HG03135 (cell line): Measurements from ENCODE around the gene TMEM201.
"Not testable (repeated sequence)": the region's sequence is repeated elsewhere in the genome, so short reads cannot be mapped to it uniquely, and the experiment has no call there.

Experiments
- ATAC-seq: cut with Tn5 transposase; IDR thresholded peaks from one replicate; pipeline ENCODE4 v1.9.1; 2021; ENCODE audit warnings: mild to moderate bottlenecking, moderate library complexity; ENCODE audit not compliant: unreplicated experiment

The TMEM201 gene

GRCh38 chr1:9615316-9616063, 26.8 kb downstream of the TMEM201 start:
- no peak for ATAC-seq

GRCh38 chr1:9618909-9619679, 30.4 kb downstream of the TMEM201 start:
- no peak for ATAC-seq

- ATAC-seq, result no peak
Measured at GRCh38 chr1:9621032-9621431, 32.3 kb downstream of the TMEM201 start.

- no peak for ATAC-seq
Measured at GRCh38 chr1:9624081-9624480, 35.4 kb downstream of the TMEM201 start.

- not testable (repeated sequence) for ATAC-seq
Measured at GRCh38 chr1:9625030-9625429, 36.3 kb downstream of the TMEM201 start.

GRCh38 chr1:9626201-9626608, 37.5 kb downstream of the TMEM201 start:
- peak; percentile 47 for ATAC-seq

GRCh38 chr1:9628541-9629444, 40.1 kb downstream of the TMEM201 start:
- ATAC-seq, result no peak

GRCh38 chr1:9629445-9630201, 40.9 kb downstream of the TMEM201 start:
- no peak for ATAC-seq

- no peak for ATAC-seq
Measured at GRCh38 chr1:9630331-9631111, 41.8 kb downstream of the TMEM201 start.

- ATAC-seq, result no peak
Measured at GRCh38 chr1:9631613-9632012, 42.9 kb downstream of the TMEM201 start.

GRCh38 chr1:9633493-9633892, 44.8 kb downstream of the TMEM201 start:
- ATAC-seq, result no peak

GRCh38 chr1:9634582-9634981, 45.9 kb downstream of the TMEM201 start:
- ATAC-seq, result no peak

- no peak for ATAC-seq
Measured at GRCh38 chr1:9639227-9639626, 50.5 kb downstream of the TMEM201 start.

GRCh38 chr1:9643351-9644256, 54.9 kb downstream of the TMEM201 start:
- no peak for ATAC-seq

- ATAC-seq, result no peak
Measured at GRCh38 chr1:9646037-9646436, 57.3 kb downstream of the TMEM201 start.

GRCh38 chr1:9648171-9648570, 59.5 kb downstream of the TMEM201 start:
- no peak for ATAC-seq

- ATAC-seq, result no peak
Measured at GRCh38 chr1:9649769-9650168, 61.1 kb downstream of the TMEM201 start.

GRCh38 chr1:9651220-9651564, 62.5 kb downstream of the TMEM201 start:
- ATAC-seq, result no peak
